Measurements from ENCODE around the gene RASGRF2. TPM values are rescaled to one million over a fixed set of nuclear protein-coding genes. Genes with fewer than 3 reads are reported as not detected.

The RASGRF2 gene
- total and polyA plus RNA-seq, 11 donors: 3.6 to 16.6 (median 6.3) TPM

GRCh38 chr5:81147011-81147885 lies 187.1 kb downstream of the RASGRF2 start:
- DNase-seq: no peak
- H3K4me3 ChIP-seq: no peak overlapping the region
- no peaks in the 10 kb centered on the region for H3K27me3 ChIP-seq
- TF ChIP-seq POLR2A (IDR thresholded peaks at IDR 0.05) (no peak), CTCF (IDR thresholded peaks at IDR 0.05) (no peak)
- intact Hi-C loops (cut with DNase I): no loop called here
- H3K9me3 ChIP-seq: no peaks in the 10 kb centered on the region
- H3K27ac ChIP-seq: no peak overlapping the region
- peaks cover 0 to 11% (median 0%) of the 10 kb centered on the region in 12 donors for H3K4me1 ChIP-seq
- H3K36me3 ChIP-seq: no peaks in the 10 kb centered on the region
- ATAC-seq: no peak
- 62 to 84% (median 78%) methylated on average over 6 of the region's 6 CpGs for WGBS, 4 donors

- no peaks in the 10 kb centered on the region for H3K27me3 ChIP-seq
- TF ChIP-seq CTCF (IDR thresholded peaks at IDR 0.05): no peak
- no peak for TF ChIP-seq POLR2A (IDR thresholded peaks at IDR 0.05)
- ATAC-seq: no peak
- DNase-seq: no peak
- H3K27ac ChIP-seq: no peak overlapping the region
- H3K4me3 ChIP-seq: no peak overlapping the region
- intact Hi-C loops (cut with DNase I): no loop called here
- no peaks in the 10 kb centered on the region for H3K36me3 ChIP-seq
- no peaks in the 10 kb centered on the region for H3K9me3 ChIP-seq
- H3K4me1 ChIP-seq: peaks cover 0 to 9% (median 0%) of the 10 kb centered on the region in 12 donors
- 71 to 80% (median 77%) methylated on average over 7 of the region's 7 CpGs for WGBS, 4 donors
Measured at GRCh38 chr5:81147886-81148571, 187.9 kb downstream of the RASGRF2 start.

GRCh38 chr5:81151546-81151945 lies 191.4 kb downstream of the RASGRF2 start:
- 30 to 57% (median 51%) methylated on average over 1 of the region's 1 CpG for WGBS, 4 donors
- intact Hi-C loops (cut with DNase I): no loop called here
- no peak for ATAC-seq

More at GRCh38 chr5:81151546-81151945, 191.4 kb downstream of the RASGRF2 start:
- Histone ChIP-seq H3K4me3 (no peak overlapping the region), H3K9me3 (peaks cover 0 to 24% (median 7%) of the 10 kb centered on the region in 12 donors), H3K4me1 (peaks cover 0 to 1% (median 0%) of the 10 kb centered on the region in 12 donors), H3K27ac (no peak overlapping the region), H3K27me3 (no peaks in the 10 kb centered on the region), H3K36me3 (no peaks in the 10 kb centered on the region)
- TF ChIP-seq POLR2A (IDR thresholded peaks at IDR 0.05): no peak
- no peak for TF ChIP-seq CTCF (IDR thresholded peaks at IDR 0.05)
- no peak for DNase-seq
